HG03520 (cell line): ENCODE measurements around the gene ZNF526.

ENCODE experiments used
- ATAC-seq: cut with Tn5 transposase; IDR thresholded peaks from one replicate; pipeline ENCODE4 v1.9.1; 2021; ENCODE audit warnings: mild to moderate bottlenecking, moderate library complexity; ENCODE audit not compliant: unreplicated experiment

Gene ZNF526

GRCh38 chr19:42219812-42220750, at the start of gene ZNF526:
ZNF526 (plus strand) TSS chr19:42220312; CDS start chr19:42224404, 4,092 bp downstream.
- ATAC-seq = peak; percentile 60

- ATAC-seq = no peak
These were observed 49.4 kb upstream of the ZNF526 start for GRCh38 chr19:42170715-42171114.

GRCh38 chr19:42172261-42172660, 47.9 kb upstream of the ZNF526 start:
- no peak for ATAC-seq

GRCh38 chr19:42173695-42174094, 46.4 kb upstream of the ZNF526 start:
- no peak for ATAC-seq

- ATAC-seq = no peak
These were observed 45.9 kb upstream of the ZNF526 start for GRCh38 chr19:42174188-42174587.

- ATAC-seq = no peak
These were observed 45.0 kb upstream of the ZNF526 start for GRCh38 chr19:42174958-42175734.

GRCh38 chr19:42175952-42176648, 44.0 kb upstream of the ZNF526 start:
- no peak for ATAC-seq

GRCh38 chr19:42176649-42176989, 43.5 kb upstream of the ZNF526 start:
- no peak for ATAC-seq

GRCh38 chr19:42176990-42177685, 43.0 kb upstream of the ZNF526 start:
- ATAC-seq = no peak

- no peak for ATAC-seq
These were observed 42.5 kb upstream of the ZNF526 start for GRCh38 chr19:42177686-42178019.

- no peak for ATAC-seq
These were observed 41.1 kb upstream of the ZNF526 start for GRCh38 chr19:42178791-42179674.

GRCh38 chr19:42184401-42184861, 35.7 kb upstream of the ZNF526 start:
- no peak for ATAC-seq

- no peak for ATAC-seq
These were observed 34.8 kb upstream of the ZNF526 start for GRCh38 chr19:42185277-42185676.

- no peak for ATAC-seq
These were observed 31.4 kb upstream of the ZNF526 start for GRCh38 chr19:42188665-42189064.

- no peak for ATAC-seq
These were observed 31.0 kb upstream of the ZNF526 start for GRCh38 chr19:42189133-42189532.

- no peak for ATAC-seq
These were observed 28.8 kb upstream of the ZNF526 start for GRCh38 chr19:42191330-42191729.

- ATAC-seq = no peak
These were observed 28.3 kb upstream of the ZNF526 start for GRCh38 chr19:42191855-42192254.

GRCh38 chr19:42193294-42193693, 26.8 kb upstream of the ZNF526 start:
- ATAC-seq = no peak

GRCh38 chr19:42193706-42194105, 26.4 kb upstream of the ZNF526 start:
- no peak for ATAC-seq
